IMR-90 (cell line): ENCODE data around the gene BTD.

ENCODE experiments used
- CEBPB ChIP-seq: IDR thresholded peaks from 2 replicates; pipeline ENCODE4 v1.6.1; 2012; ENCODE audit warnings: low read depth, low read length, improper control_type of control experiment
- CTCF ChIP-seq: conservative IDR thresholded peaks from 2 replicates; pipeline ENCODE4 v1.5.1; 2012; ENCODE audit warnings: mild to moderate bottlenecking, low read depth, low read length, improper control_type of control experiment
- POLR2A ChIP-seq: IDR thresholded peaks from 2 replicates; pipeline ENCODE4 v1.6.1; 2012; ENCODE audit warnings: mild to moderate bottlenecking, low read depth, low read length
- RFX5 ChIP-seq: IDR thresholded peaks from 2 replicates; pipeline ENCODE4 v1.8.0; 2012; ENCODE audit warnings: low read depth, mild to moderate bottlenecking, low read length, moderate library complexity

DNA sequence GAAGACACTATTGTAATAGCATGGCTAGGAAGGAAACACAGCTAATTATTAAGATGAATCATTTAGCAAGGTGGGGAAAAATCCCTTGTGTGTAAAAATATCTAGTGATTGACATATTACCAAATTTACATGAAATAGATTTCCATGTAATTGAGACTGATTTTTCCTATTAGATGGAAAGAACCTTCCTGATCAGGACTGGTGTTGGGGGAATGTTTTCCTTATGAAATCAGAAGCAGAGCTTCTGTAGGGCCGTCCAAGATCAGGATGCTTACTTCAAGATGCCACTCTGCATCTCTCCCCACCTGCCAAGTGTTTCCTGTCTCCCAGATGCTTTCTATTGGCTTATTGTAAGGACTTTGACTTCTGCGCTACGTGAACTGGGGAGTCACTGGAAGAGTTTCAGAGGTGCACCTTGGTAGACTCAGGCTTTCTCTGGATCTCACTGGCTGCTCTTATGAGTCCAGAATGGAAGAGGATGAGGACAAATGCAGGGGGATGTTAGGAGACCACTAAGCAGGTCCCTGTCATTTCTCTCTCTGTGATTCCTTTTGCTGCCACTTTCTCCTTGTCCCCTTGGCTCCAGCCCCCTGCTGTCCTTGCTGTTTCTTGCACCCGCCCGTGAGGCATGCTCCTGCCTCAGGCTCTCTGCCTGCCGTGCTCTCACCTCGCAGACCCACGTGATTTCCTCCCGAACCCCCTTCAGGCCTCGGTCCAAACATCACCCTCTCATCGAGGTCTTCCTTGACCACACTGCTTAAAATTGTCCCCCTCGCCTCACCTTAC is 30.1 kb downstream of the BTD start:
- TF ChIP-seq CTCF (no peak), RFX5 (no peak), POLR2A (no peak), CEBPB (no peak)
